AG08395 (cell line): ENCODE measurements around the gene PDHX.
"Not testable (repeated sequence)": the region's sequence is repeated elsewhere in the genome, so short reads cannot be mapped to it uniquely, and the experiment has no call there.

Experiments used
- DNase-seq: peaks from one replicate; pipeline ENCODE4 v3.0.0; 2012; ENCODE audit warnings: mixed read lengths, low spot score

PDHX gene

GRCh38 chr11:35017528-35018342, 101.3 kb downstream of the PDHX start:
- DNase-seq = peak; percentile 34

GRCh38 chr11:35021589-35021988, 105.2 kb downstream of the PDHX start:
- DNase-seq = no peak

DNA sequence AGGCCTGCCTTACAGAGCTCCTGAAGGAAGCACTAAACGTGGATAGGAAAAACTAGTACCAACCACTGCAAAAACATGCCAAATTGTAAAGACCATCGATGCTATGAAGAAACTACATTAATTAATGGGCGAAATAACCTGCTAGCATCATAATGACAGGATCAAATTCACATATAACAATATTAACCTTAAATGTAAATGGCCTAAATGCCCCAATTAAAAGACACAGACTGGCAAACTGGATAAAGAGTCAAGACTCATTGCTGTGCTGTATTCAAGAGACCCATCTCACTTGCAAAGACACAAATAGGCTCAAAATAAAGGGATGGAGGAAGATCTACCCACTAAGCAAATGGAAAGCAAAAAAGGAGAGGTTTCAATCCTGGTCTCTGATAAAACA, 107.5 kb downstream of the PDHX start:
- not testable (repeated sequence) for DNase-seq

GRCh38 chr11:35028007-35028406, 111.6 kb downstream of the PDHX start:
- not testable (repeated sequence) for DNase-seq

GRCh38 chr11:35029979-35030682, 113.7 kb downstream of the PDHX start:
- DNase-seq = peak; percentile 69

DNA sequence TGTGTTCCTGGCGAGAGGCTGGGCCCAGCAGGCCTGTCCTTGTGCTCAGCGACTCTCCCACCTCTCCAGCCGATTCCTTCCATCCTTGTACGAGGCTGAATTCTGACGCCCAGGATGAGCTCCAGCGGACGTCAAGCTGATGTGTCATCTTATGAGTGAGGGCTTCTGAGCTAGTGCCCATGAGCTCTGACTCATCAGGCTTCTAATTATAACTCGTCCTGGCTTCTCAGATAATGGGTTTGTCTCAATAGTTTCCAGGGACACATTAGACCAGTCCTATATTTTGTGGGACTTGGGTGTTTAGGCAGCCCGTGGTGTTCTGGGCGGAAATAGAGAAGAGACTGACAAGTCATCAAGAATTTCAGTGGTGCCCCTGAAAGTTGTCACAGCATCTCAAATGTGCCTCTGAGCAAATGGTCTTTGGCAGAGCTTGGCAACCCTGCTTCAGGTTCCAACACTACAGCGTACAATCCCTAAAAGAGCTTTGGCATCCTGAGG, 114.3 kb downstream of the PDHX start:
- DNase-seq = peak; percentile 92

GRCh38 chr11:35031346-35031745, 114.9 kb downstream of the PDHX start:
- DNase-seq = no peak

DNA sequence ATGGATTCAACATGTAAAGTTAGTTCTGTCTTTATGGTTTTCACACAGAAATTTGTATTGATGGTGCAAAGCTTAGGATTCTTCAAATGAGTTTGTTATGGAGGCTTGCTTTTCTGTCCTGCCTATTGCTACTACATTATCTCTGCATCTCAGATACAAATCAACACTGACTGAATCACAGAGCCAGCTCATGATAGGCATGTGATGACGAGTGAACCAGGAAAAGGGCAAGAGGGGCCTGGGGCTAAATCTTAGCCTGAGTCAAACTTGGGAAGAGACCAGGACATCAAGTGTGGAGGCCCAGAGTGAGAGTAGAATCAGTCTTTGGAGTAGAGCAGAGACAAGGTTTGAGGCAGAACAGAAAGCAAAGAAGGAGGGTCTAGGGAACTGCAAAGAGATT, 115.4 kb downstream of the PDHX start:
- DNase-seq = peak; percentile 25

GRCh38 chr11:35033011-35033410, 116.6 kb downstream of the PDHX start:
- no peak for DNase-seq

DNA sequence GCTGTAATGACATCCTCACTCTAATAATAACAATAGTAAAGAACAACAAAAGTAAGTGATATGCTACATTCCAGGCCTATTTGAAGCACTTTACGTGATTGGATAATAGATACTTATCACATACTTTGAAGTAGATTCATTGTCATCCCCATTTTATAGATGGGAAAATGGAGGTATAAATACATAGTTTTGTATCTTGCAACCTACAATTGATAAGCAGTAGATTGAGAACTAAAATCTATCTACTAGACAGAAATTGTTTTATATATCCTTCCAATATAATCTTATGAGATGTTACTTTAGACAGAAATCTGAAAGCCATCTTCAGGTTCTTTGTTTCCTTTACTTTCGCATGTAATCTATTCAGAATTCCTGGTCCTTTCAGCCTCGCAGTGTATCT, 118.0 kb downstream of the PDHX start:
- DNase-seq = no peak

- peak; percentile 87 for DNase-seq
These were observed 119.5 kb downstream of the PDHX start for GRCh38 chr11:35035894-35036408.

DNA sequence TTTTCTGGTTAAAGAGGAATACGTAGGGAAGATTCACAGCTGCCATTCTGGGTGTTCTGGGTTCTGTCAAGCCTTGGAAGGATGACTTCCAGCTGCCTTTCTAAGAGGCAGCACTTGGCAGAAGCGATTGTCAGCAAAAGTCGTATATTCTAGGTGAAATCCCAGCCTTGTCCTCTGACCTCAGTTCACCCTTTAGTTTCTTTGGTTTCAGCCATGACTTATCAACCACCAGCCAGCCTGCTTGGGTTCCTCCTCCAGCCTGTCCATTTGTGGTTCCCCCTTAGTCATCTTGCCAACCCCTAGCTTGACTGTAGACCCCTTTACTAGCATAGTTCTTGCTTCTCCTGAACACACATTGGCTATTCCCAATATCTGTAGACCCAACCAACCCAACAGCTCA, 120.2 kb downstream of the PDHX start:
- DNase-seq = no peak

GRCh38 chr11:35038211-35038928, 122.0 kb downstream of the PDHX start:
- no peak for DNase-seq

- DNase-seq = no peak
These were observed 122.7 kb downstream of the PDHX start for GRCh38 chr11:35039076-35039475.

DNA sequence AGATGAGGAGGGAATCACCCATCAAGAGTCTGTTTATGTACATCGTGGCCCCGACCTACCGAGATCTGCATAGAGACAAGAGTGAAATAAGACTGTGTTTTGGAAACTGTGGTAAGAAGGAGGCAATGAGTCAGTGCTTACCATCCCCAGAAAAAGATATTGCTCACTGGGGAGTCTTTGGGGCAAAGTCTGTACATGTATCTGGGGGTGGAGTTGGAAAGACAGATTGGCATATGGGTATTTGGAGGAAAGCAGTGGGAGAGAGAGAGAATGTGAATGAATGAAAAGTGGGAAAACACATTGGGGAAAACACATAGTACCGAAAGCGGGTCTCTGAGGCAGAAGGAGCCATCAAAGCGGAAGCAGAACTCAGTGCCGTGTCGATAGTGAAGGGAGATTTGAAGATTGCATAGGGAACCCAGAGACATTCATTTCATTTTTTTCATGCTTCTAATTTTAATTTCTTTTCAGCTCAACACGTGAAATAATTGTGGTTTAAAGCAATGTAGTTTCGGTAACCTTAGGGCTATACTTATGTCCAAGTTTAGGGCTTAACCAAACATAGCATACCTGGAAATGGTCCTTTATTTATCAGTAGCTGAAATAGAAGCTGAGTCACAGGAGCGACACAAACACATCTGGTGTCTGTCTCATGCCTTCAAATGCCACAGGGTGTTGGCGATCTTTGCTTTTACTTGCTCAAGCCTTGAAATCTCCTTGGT, 124.0 kb downstream of the PDHX start:
- peak; percentile 72 for DNase-seq

DNA sequence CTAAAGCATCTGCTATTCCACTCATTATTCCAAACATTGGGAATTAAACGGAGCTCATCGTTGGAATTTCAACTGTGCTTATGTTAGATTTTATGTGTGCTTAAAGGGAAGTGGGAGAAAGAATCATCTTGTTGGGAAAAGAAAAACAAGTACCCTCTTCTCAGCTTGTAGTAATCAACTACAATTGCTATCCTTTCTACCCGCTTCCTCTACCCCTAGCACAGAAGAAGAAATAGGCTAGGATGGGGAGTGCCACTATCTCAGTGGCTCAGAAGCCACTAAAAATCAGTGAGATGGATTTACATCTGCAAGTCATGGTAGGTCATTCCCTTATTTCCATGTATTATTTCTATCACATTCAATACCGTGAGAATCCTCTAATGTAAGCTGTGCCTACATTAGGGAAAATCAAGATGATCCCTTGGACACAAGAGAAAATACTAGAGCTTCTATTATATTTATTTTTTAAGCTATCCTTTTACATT, 124.7 kb downstream of the PDHX start:
- DNase-seq = no peak

GRCh38 chr11:35042224-35042623, 125.8 kb downstream of the PDHX start:
- DNase-seq = no peak

DNA sequence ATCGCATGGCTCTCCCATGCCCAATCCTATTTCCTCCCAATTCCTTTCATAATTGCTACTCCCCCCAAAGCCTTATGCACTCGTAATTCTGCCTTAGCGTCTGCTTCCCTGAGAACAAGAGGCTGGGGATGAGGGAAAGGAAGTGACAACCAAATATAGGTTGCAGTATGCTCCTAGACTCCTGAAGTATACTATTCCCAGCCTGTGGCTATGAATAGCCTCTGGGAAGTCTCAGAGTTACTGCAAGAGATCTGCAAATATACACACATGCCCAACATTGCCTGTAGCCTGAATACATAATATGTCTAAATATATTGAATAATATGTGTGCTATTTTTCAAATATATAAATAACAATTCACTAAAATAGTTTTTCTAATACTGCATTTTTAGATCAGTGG, 126.5 kb downstream of the PDHX start:
- DNase-seq = no peak

GRCh38 chr11:35043936-35044335, 127.5 kb downstream of the PDHX start:
- no peak for DNase-seq

DNA sequence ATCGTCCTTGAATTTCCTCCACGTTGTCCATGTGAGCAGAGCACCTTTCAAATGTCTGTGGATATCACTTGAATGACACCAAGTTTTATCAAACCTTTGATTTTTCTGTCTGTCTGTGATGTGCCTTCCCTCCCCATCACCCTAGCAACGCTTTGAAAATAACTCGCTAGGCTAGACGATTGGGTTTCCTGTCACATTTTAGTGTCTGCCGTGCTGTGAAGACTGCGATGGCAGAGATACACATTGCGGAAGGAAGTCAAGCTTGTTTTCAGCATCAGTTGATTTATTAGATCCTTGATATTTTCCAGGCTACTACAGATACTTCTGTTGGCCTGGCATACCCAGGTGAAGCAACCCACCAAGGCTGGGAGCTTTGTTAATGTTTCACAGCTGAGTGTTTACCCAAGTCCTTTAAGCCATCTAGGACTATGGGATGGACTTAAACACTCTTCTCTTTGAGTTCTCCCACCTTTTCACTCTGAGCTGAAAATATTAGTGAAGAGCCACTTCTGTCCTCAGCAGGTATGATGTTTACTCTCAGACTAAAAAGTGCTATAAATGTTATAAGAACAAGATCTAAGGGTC, 128.9 kb downstream of the PDHX start:
- DNase-seq = no peak
